Hematopoietic multipotent progenitor cell treated with erythropoietin and hydrocortisone succinate and interleukin-3 and kit ligand, for 6 days (in vitro differentiated cells): Measurements from ENCODE around the gene IPCEF1.
"Not testable (repeated sequence)": the region's sequence is repeated elsewhere in the genome, so short reads cannot be mapped to it uniquely, and the experiment has no call there.

Experiments
- DNase-seq: peaks from one replicate; pipeline ENCODE4 v3.0.0-alpha.2; 2015

IPCEF1 gene

DNA sequence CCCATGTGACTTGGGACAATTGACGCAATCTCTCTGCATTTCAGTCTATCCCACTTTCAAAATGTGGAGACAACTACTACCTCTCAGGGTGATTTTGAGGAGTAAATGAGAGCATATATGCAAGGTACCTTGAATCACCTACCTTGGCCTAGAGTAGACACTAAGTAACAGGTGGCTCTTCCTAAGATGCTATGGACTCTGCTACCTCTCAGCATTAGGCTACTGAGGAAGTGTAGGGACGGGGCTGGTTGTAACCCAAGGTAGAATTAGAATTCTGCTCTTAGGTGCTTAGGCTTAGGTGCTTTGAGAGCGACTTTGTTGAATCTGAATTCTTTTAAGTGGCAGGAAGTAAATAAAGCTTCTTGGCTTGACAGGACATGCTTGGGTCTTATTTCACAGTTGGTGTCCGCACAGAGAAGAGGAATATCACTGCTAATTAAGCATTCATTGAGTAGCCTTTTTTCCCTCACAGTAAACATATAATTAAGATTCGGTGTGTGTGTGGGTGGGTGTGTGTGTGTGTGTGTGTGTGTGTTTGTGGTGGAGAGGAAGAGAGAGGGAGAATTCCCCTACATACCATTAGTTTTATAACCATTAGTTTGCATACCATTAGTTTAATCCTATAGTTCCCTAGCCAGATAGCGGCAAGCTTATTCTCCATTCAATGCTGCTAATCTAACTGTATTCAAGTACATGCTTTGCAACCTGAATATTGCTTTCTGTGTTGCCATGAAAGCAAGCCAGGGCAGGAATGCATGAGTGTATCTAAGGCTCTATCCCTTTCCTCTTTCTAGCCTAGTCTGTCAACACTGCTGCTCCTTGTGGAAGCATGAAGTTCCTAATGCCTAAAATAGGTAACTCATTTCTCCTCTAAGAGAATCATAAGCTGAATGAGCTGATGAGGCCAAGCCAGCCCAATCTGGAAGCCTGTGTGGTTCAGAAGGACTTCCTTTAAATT, 112.5 kb downstream of the IPCEF1 start:
- no peak for DNase-seq

- no peak for DNase-seq
Observed at GRCh38 chr6:154242617-154243357, 113.8 kb downstream of the IPCEF1 start.

DNA sequence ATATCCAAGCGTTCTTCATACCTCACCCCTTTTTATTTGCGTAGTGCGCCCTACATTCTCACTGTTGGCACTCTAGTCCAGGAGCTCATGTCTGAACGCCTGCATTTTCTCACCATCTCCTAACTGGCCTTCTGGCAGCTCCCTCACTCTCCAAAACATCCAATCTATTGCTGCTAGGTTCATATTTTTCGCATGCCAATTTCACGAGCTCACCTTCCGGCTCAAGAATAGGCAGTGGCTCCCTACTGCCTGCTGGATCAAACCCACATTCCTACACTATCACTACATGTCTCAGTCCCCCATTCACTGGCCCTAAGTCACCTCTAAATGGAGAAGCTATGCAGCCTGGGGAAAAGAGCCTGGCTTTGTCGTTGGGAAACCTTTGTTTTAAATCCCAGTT, 115.0 kb downstream of the IPCEF1 start:
- DNase-seq = no peak

- not testable (repeated sequence) for DNase-seq
Observed at GRCh38 chr6:154241061-154241460, 115.5 kb downstream of the IPCEF1 start.

DNA sequence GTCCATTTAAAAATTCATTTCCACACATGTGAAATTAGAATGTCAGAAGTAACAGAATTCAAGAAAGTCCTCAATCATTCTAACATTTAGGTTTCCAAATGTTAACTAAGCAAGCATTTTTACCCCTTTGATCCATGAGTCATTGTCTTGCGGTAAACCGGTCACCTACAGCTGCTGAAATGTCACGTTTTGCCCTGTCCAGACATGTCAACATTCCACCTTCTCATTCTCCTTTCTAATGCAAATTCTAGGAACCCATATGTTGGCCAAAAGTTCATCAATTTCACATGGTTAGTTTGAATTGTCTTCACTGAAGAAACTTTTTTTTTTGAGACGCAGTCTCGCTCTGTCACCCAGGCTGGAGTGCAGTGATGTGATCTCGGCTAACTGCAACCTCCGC, 117.2 kb downstream of the IPCEF1 start:
- no peak for DNase-seq

GRCh38 chr6:154238831-154239230, 117.8 kb downstream of the IPCEF1 start:
- DNase-seq = no peak

- DNase-seq = no peak
Observed at GRCh38 chr6:154236646-154237301, 119.8 kb downstream of the IPCEF1 start.

DNA sequence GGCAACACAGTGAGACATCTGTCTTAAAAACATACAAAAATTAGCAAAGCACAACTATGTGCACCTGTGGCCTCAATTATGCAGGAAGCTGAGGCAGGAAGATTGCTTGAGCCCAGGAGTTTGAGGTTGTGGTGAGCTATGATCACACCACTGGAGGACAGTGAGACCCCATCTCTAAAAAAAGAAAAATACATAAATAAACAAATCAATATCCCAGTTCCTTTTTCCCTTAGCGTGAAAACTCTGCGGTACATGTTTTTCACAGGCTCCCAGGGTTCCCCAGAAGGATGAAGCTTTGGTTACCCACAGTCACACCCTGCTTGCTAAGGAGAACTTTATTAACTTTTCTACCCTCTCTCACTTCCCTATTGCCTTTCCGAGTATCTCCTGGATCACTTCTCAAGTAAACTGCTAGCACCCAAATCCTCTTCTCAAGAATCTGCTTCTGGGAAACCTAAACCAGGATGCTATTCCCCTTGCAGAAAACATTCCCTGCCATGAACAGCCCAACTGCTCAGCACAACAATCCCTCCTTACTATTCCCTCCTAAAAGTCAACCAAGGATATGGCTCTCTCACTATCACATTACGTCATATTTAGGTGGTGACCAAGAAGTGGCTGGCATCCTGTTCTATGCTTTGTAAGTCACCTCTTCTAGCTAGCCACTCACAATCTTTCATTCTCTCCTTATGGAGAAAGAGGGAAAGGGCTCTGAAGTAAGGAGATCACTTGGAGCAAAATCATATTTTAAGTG, 122.4 kb downstream of the IPCEF1 start:
- no peak for DNase-seq

- DNase-seq = no peak
Observed at GRCh38 chr6:154233383-154233782, 123.2 kb downstream of the IPCEF1 start.

GRCh38 chr6:154232013-154232910, 124.3 kb downstream of the IPCEF1 start:
- no peak for DNase-seq

DNA sequence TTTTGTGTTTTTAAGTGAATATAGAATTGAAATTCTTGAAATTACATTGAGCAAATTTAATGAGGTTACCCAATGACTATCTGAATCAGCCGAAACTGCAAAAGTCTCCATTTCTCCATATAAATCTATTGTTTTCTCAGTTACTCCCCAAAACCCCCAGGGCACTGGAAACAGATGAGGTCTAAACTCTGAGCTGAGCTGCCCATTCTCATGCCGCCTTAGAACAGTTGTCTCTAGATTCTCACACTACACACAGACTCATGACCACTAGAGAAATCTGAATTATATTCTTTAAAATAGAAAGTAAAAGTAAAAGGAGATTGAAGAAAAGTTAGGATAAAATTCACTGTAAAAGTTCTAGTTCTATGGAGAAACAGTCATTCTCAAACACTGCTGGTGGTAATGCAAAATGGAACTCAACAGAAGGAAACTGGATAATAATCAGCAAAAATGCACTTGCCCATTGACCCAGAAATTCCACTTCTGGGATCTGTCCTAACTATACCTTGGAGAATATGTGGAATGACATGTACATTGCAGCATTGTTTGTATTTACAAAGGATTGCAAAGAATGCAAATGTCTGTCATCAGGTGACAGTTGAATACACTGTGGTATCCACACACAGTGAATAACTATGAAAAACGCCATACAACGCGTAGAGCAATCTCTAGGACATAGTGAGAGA, 125.5 kb downstream of the IPCEF1 start:
- DNase-seq = no peak

- no peak for DNase-seq
Observed at GRCh38 chr6:154230393-154230792, 126.2 kb downstream of the IPCEF1 start.

GRCh38 chr6:154229786-154230185, 126.8 kb downstream of the IPCEF1 start:
- no peak for DNase-seq

- no peak for DNase-seq
Observed at GRCh38 chr6:154228521-154228905, 128.1 kb downstream of the IPCEF1 start.

- no peak for DNase-seq
Observed at GRCh38 chr6:154227862-154228520, 128.6 kb downstream of the IPCEF1 start.

DNA sequence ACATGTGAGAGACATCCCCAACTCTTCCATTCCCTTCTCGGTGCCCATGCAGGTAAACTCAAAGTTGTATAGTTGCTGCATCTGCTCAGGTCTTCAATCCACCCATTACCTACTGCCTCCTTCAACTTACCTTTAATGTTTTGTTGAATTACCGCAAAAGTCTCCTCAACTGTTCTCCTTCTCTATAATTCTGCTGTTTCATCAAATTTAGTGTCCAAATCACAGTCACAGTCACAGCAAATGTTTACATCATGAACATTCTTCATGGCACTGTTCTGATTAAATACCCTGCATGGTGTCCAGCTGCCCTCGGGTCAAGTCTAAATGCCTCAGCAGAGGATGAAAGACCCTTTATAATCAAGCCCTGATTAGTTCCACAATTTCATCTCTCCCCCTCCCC, 130.1 kb downstream of the IPCEF1 start:
- no peak for DNase-seq

DNA sequence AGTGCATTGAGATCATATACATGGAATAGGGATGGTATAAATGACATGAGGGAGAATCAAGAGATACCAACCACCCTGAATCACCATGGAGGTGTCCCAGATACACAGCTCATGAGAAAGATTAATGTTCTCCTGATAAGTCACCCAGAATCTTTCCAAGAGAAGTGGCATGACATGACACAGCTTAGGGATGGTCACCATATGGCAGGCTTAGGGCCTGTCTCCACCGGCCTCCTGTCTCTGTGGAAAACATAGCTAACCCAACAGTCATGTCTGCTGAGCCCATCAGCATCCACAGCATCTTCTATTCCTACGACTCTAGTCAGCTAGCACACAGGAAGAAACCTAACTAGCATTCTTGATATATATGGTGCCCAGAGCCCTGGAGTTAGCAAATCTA, 133.3 kb downstream of the IPCEF1 start:
- no peak for DNase-seq

DNA sequence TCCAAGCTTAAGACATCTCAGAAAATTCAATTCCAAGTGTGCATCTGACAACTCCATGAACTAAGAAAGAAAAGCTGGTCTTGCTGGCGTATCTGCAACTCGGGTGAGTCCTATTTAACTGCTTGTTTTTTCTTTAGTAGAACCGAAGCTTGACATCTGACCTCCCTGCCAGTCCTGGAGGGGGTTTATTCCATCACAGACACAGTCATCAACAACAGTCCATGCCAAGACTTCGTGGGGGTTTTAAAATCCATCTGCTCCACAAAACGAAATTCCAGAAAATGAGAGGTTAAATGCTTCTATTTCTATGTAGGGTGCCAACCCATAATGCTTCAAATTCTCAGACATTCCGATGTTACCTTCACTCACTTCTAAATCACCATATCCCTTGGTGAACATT, 133.9 kb downstream of the IPCEF1 start:
- no peak for DNase-seq

DNA sequence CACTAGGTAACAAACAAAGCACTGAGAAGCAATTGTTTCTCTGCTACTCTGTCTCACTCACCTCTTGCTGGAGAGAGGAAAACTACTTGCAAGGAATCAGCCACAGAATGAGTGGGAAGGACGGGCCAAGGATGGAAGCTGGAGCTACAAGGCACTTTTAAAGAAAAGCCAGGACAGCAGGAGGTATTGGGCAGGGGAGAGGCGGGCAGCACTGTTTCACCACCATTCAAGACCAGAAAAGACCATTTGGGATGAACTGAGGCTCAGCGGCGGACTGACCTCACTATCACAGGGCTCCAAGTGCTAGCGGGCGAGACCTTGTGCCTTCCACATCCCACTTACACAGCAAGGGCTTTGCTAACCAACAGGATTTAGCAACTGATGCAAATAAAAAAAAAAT, 137.4 kb downstream of the IPCEF1 start:
- DNase-seq = no peak

DNA sequence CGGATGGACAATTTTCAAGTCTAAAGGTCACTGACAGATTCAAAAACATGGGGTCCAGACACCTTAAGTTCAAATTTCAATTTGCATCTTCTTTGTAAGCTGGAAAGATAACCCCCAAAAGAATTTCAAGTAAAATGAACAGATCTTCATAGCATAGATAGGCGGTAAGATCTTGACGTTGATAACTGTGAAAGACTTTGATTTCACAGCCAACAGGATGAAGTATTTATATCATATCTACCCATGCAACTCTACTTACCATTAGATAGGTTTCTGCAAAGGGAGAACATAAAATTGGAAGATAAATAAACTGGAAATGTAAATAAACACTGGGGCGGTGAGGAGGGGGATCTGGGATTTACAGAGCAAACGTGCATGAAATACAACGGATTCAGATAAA, 137.8 kb downstream of the IPCEF1 start:
- no peak for DNase-seq

- DNase-seq = peak; percentile 9
Observed at GRCh38 chr6:154218301-154218700, 138.3 kb downstream of the IPCEF1 start.
